ENCODE data around the gene DAB2IP. TPM values are rescaled to one million over a fixed set of nuclear protein-coding genes. Genes with fewer than 3 reads are reported as not detected.
A peak's percentile ranks its signal among the peaks of the same experiment; 100 is the strongest.

Gene DAB2IP
- total and polyA plus RNA-seq, 2 donors from 2014 or later, result 33.8 to 105 TPM

- no peak for TF ChIP-seq CTCF (IDR thresholded peaks at IDR 0.05; ENCODE audit: borderline replicate concordance, extremely low read depth, insufficient read depth)
These were observed 114.7 kb downstream of the DAB2IP start for GRCh38 chr9:121766081-121766683.

GRCh38 chr9:121767171-121767769 lies 115.8 kb downstream of the DAB2IP start:
- no peak overlapping the region for H3K27ac ChIP-seq (ENCODE audit: low read depth in 2 of 2, low read length in 2 of 2)
- TF ChIP-seq CTCF (IDR thresholded peaks at IDR 0.05; ENCODE audit: borderline replicate concordance, extremely low read depth, insufficient read depth), result no peak
- H3K4me3 ChIP-seq (ENCODE audit: low read length in 3 of 3), result no peak overlapping the region
- H3K9ac ChIP-seq (ENCODE audit: low read length in 3 of 3), result no peak overlapping the region
- H3K27me3 ChIP-seq (ENCODE audit: control insufficient read depth, insufficient read depth, low read length), result no peaks in the 10 kb centered on the region
- peaks cover 7 to 70% (median 46%) of the 10 kb centered on the region in 3 donors for H3K36me3 ChIP-seq (ENCODE audit: control insufficient read depth in 2 of 3, insufficient read depth in 3 of 3, low read length in 3 of 3)
- no peaks in the 10 kb centered on the region for H3K9me3 ChIP-seq (ENCODE audit: control insufficient read depth in 2 of 3, insufficient read depth in 1 of 3, low read length in 3 of 3)
- peaks cover 0 to 19% (median 16%) of the 10 kb centered on the region in 3 donors for H3K4me1 ChIP-seq (ENCODE audit: control insufficient read depth in 2 of 3, insufficient read depth in 2 of 3, low read depth in 1 of 3, low read length in 3 of 3)
- peak in 1 of 5 donors; percentile 58 for DNase-seq
- intact Hi-C loops (cut with DNase I), result no loop called here
- FAIRE-seq, result no peak

More at GRCh38 chr9:121766081-121766683, 114.7 kb downstream of the DAB2IP start:
- no peak for FAIRE-seq
- no peak overlapping the region for H3K4me3 ChIP-seq (ENCODE audit: low read length in 3 of 3)
- intact Hi-C loops (cut with DNase I), result no loop called here
- H3K27me3 ChIP-seq (ENCODE audit: control insufficient read depth, insufficient read depth, low read length), result no peaks in the 10 kb centered on the region
- peak in 1 of 5 donors; percentile 48 for DNase-seq
- H3K27ac ChIP-seq (ENCODE audit: low read depth in 2 of 2, low read length in 2 of 2), result no peak overlapping the region
- H3K36me3 ChIP-seq (ENCODE audit: control insufficient read depth in 2 of 3, insufficient read depth in 3 of 3, low read length in 3 of 3), result peaks cover 7 to 72% (median 42%) of the 10 kb centered on the region in 3 donors
- no peaks in the 10 kb centered on the region for H3K9me3 ChIP-seq (ENCODE audit: control insufficient read depth in 2 of 3, insufficient read depth in 1 of 3, low read length in 3 of 3)
- H3K9ac ChIP-seq (ENCODE audit: low read length in 3 of 3), result no peak overlapping the region
- H3K4me1 ChIP-seq (ENCODE audit: control insufficient read depth in 2 of 3, insufficient read depth in 2 of 3, low read depth in 1 of 3, low read length in 3 of 3), result peaks cover 0 to 19% (median 16%) of the 10 kb centered on the region in 3 donors

GRCh38 chr9:121768416-121769015 lies 117.1 kb downstream of the DAB2IP start:
- no peak for FAIRE-seq
- Histone ChIP-seq H3K36me3 (ENCODE audit: control insufficient read depth in 2 of 3, insufficient read depth in 3 of 3, low read length in 3 of 3) (peaks cover 7 to 62% (median 44%) of the 10 kb centered on the region in 3 donors), H3K4me1 (ENCODE audit: control insufficient read depth in 2 of 3, insufficient read depth in 2 of 3, low read depth in 1 of 3, low read length in 3 of 3) (peaks cover 0 to 19% (median 16%) of the 10 kb centered on the region in 3 donors), H3K9me3 (ENCODE audit: control insufficient read depth in 2 of 3, insufficient read depth in 1 of 3, low read length in 3 of 3) (no peaks in the 10 kb centered on the region), H3K4me3 (ENCODE audit: low read length in 3 of 3) (no peak overlapping the region), H3K27ac (ENCODE audit: low read depth in 2 of 2, low read length in 2 of 2) (no peak overlapping the region), H3K27me3 (ENCODE audit: control insufficient read depth, insufficient read depth, low read length) (no peaks in the 10 kb centered on the region), H3K9ac (ENCODE audit: low read length in 3 of 3) (no peak overlapping the region)
- intact Hi-C loops (cut with DNase I), result no loop called here
- no peak for TF ChIP-seq CTCF (IDR thresholded peaks at IDR 0.05; ENCODE audit: borderline replicate concordance, extremely low read depth, insufficient read depth)
- DNase-seq, result peak in 1 of 5 donors; percentile 58

All from kidney (tissue), 14 donors.